WERI-Rb-1 (cell line): ENCODE results near the gene ZBTB3.
"Not testable (repeated sequence)": the region's sequence is repeated elsewhere in the genome, so short reads cannot be mapped to it uniquely, and the experiment has no call there.

Source experiments
- DNase-seq: peaks from one replicate; pipeline ENCODE4 v3.0.0-alpha.2; 2020
- H3K27ac ChIP-seq: fragments of 250-450 bp; sonication (Bioruptor Pico); 2 replicates; pipeline ENCODE4 v1.5.1; 2020; ENCODE audit warnings: mild to moderate bottlenecking, moderate library complexity
- H3K27me3 ChIP-seq: fragments of 250-450 bp; sonication (Bioruptor Pico); 2 replicates; pipeline ENCODE4 v1.5.1; 2021; ENCODE audit warnings: mild to moderate bottlenecking, low read depth, moderate library complexity; ENCODE audit not compliant: insufficient read depth, severe bottlenecking
- H3K36me3 ChIP-seq: fragments of 250-450 bp; sonication (Bioruptor Pico); 2 replicates; pipeline ENCODE4 v1.5.1; 2020; ENCODE audit warnings: mild to moderate bottlenecking, moderate library complexity
- H3K4me3 ChIP-seq: 2 replicates; pipeline ENCODE4 v1.5.1; 2011; ENCODE audit warnings: low read depth, mild to moderate bottlenecking, control low read depth, low read length
- H3K9me3 ChIP-seq: fragments of 250-450 bp; sonication (Bioruptor Pico); 2 replicates; pipeline ENCODE4 v1.5.1; 2021; ENCODE audit warnings: mild to moderate bottlenecking, moderate library complexity; ENCODE audit not compliant: severe bottlenecking
- CTCF ChIP-seq: IDR thresholded peaks from 2 replicates; pipeline ENCODE4 v1.5.1; 2011; ENCODE audit warnings: low read depth, mild to moderate bottlenecking, control low read depth, inconsistent platforms, low read length

ZBTB3 gene

GRCh38 chr11:62747475-62748160, 6.3 kb downstream of the ZBTB3 start:
- H3K9me3 ChIP-seq, result no peaks in the 10 kb centered on the region
- H3K27me3 ChIP-seq, result no peaks in the 10 kb centered on the region
- DNase-seq, result no peak
- H3K4me3 ChIP-seq, result no peak overlapping the region
- H3K36me3 ChIP-seq, result peaks cover 15% of the 10 kb centered on the region
- no peak for TF ChIP-seq CTCF
- no peak overlapping the region for H3K27ac ChIP-seq

- Histone ChIP-seq H3K27ac (no peak overlapping the region), H3K9me3 (no peaks in the 10 kb centered on the region), H3K4me3 (no peak overlapping the region), H3K27me3 (no peaks in the 10 kb centered on the region), H3K36me3 (peaks cover 67% of the 10 kb centered on the region)
- DNase-seq, result no peak
- TF ChIP-seq CTCF, result no peak
Measured at GRCh38 chr11:62737196-62737595, 16.8 kb downstream of the ZBTB3 start.

GRCh38 chr11:62732830-62733229, 21.1 kb downstream of the ZBTB3 start:
- no peak for TF ChIP-seq CTCF
- Histone ChIP-seq H3K36me3 (peaks cover 60% of the 10 kb centered on the region), H3K27ac (no peak overlapping the region), H3K27me3 (no peaks in the 10 kb centered on the region), H3K4me3 (no peak overlapping the region), H3K9me3 (no peaks in the 10 kb centered on the region)
- no peak for DNase-seq

- H3K36me3 ChIP-seq, result peaks cover 58% of the 10 kb centered on the region
- H3K9me3 ChIP-seq, H3K27me3 ChIP-seq, H3K4me3 ChIP-seq, DNase-seq, H3K27ac ChIP-seq: not testable (repeated sequence)
Measured at GRCh38 chr11:62730076-62730475, 23.9 kb downstream of the ZBTB3 start.

GRCh38 chr11:62728171-62728988, 25.6 kb downstream of the ZBTB3 start, which contains the start of gene TTC9C:
Gene TTC9C (plus strand): TSS chr11:62728486. CDS start chr11:62728849, 363 bp downstream.
- Histone ChIP-seq H3K4me3 (peak within 1 kb of the TSS; percentile 92), H3K36me3 (peaks cover 58% of the 10 kb centered on the region), H3K27me3 (no peaks in the 10 kb centered on the region), H3K27ac (peak within 1 kb of the TSS; percentile 99), H3K9me3 (no peaks in the 10 kb centered on the region)
- DNase-seq, result peak; percentile 84
- no peak for TF ChIP-seq CTCF

- H3K27me3 ChIP-seq, result no peaks in the 10 kb centered on the region
- TF ChIP-seq CTCF, result no peak
- peak; percentile 93 for DNase-seq
- H3K36me3 ChIP-seq, result peaks cover 59% of the 10 kb centered on the region
- peak overlapping the region; percentile 99 for H3K27ac ChIP-seq
- H3K9me3 ChIP-seq, result no peaks in the 10 kb centered on the region
- peak overlapping the region; percentile 92 for H3K4me3 ChIP-seq
Measured at GRCh38 chr11:62727872-62728170, 26.1 kb downstream of the ZBTB3 start.
